Gastrocnemius medialis (tissue), 4 donors: ENCODE measurements around the gene CPM.

Experiments used
- POLR2A ChIP-seq, 2 donors: fragments of 450-650 bp; IDR thresholded peaks; one replicate each; pipeline ENCODE4 v1.6.1; 2017; ENCODE audit warnings: antibody characterized with exemption in 2 of 2, mild to moderate bottlenecking in 2 of 2, moderate library complexity in 2 of 2
- TF ChIP-seq, protein P1 (sequence below), 5 experiments: fragments of 450-650 bp in 3 of 5; fragments of 200-600 bp in 2 of 5; sonication (generic) in 2 of 5; IDR thresholded peaks in 4 of 5; conservative IDR thresholded peaks in 1 of 5; 1 replicate in 4 of 5; 2 replicates in 1 of 5; pipeline ENCODE4 v1.5.1; 2016 to 2019; ENCODE audit warnings: antibody characterized with exemption in 5 of 5, mild to moderate bottlenecking in 3 of 5, moderate library complexity in 3 of 5

DNA sequence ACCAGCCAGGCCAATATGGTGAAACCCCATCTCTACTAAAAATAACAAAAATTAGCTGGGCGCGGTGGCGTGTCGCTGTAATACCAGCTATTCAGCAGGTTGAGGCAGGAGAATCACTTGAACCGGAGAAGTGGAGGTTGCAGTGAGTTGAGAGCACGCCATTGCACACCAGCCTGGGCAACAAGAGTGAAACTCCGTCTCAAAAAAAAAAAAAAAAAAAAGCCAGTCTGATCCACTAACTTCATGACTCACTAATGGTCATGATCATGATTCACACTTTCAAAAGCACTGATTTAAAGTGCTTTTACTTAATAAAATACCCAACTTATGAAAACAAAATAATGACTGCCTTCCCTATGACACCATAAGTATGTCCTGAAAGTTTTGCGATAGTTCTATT lies 38.4 kb upstream of the CPM start:
- TF ChIP-seq, protein P1, sequence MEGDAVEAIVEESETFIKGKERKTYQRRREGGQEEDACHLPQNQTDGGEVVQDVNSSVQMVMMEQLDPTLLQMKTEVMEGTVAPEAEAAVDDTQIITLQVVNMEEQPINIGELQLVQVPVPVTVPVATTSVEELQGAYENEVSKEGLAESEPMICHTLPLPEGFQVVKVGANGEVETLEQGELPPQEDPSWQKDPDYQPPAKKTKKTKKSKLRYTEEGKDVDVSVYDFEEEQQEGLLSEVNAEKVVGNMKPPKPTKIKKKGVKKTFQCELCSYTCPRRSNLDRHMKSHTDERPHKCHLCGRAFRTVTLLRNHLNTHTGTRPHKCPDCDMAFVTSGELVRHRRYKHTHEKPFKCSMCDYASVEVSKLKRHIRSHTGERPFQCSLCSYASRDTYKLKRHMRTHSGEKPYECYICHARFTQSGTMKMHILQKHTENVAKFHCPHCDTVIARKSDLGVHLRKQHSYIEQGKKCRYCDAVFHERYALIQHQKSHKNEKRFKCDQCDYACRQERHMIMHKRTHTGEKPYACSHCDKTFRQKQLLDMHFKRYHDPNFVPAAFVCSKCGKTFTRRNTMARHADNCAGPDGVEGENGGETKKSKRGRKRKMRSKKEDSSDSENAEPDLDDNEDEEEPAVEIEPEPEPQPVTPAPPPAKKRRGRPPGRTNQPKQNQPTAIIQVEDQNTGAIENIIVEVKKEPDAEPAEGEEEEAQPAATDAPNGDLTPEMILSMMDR (IDR thresholded peaks at IDR 0.05 in 4 of 5, conservative IDR thresholded peaks at IDR 0.05 in 1 of 5): no peak
- TF ChIP-seq POLR2A (IDR thresholded peaks at IDR 0.05): no peak
